Measurements from ENCODE around the gene DAPP1.

GRCh38 chr4:99827857-99828256, 11.2 kb downstream of the DAPP1 start:
- TF ChIP-seq CTCF (conservative IDR thresholded peaks at IDR 0.05; ENCODE audit: low read length) (no peak), EZH2phosphoT487 (IDR thresholded peaks at IDR 0.05; ENCODE audit: borderline replicate concordance) (no peak)

All from Loucy (cell line).